ENCODE data around the gene HMGN1.

Gene HMGN1

DNA sequence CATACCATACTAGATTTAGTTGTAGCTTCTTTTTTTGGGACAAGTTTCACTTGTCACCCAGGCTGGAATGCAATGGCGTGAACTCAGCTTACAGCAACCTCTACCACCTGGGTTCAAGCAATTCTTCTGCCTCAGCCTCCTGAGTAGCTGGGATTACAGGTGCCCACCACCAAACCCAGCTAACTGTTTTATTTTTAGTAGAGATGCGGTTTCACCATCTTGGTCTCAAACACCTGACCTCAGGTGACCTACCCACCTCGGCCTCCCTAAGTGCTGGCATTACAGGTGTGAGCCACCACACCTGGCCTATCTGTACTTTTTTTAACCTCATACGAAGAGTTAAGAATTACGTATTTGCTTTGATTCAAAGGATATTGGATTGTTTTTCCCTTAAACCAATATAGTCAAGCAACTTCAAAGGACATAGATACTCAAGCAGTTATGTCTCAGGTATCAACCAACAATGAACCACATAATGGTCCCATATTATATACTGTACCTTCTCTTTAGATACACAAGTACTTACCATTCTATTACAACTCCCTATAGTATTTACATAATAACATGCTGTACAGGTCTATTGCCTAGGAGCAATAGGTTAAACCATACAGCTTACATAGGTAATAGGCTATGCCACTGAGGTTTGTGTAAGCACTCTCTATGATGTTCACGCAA lies 7.5 kb downstream of the HMGN1 start:
- Histone ChIP-seq H4K20me1 (ENCODE audit: insufficient read depth, low read length, poor library complexity, severe bottlenecking) (peaks cover 34% of the 10 kb centered on the region), H3K9ac (ENCODE audit: low read depth, low read length, poor library complexity, severe bottlenecking) (no peak overlapping the region), H3K9me2 (replicated peaks; ENCODE audit: low read depth, low read length) (no peaks in the 10 kb centered on the region), H3K27me3 (ENCODE audit: insufficient read depth, low read length, poor library complexity, severe bottlenecking) (no peaks in the 10 kb centered on the region), H3K4me2 (ENCODE audit: low read depth, low read length, poor library complexity, severe bottlenecking) (no peak overlapping the region), H3K4me1 (ENCODE audit: insufficient read depth, low read length, poor library complexity, severe bottlenecking) (peaks cover 21% of the 10 kb centered on the region), H3K4me3 (ENCODE audit: low read length, poor library complexity, severe bottlenecking) (no peak overlapping the region), H3K79me2 (ENCODE audit: insufficient read depth, low read length) (peaks cover 34% of the 10 kb centered on the region), H3F3A (ENCODE audit: low read depth) (no peaks in the 10 kb centered on the region), H3K9me3 (ENCODE audit: insufficient read depth, low read depth, low read length) (no peaks in the 10 kb centered on the region), H2AFZ (ENCODE audit: low read length) (no peak overlapping the region), H3K36me3 (ENCODE audit: insufficient read depth, low read length) (peaks cover 46% of the 10 kb centered on the region)
- no peak for TF ChIP-seq EZH2phosphoT487 (IDR thresholded peaks at IDR 0.05; ENCODE audit: borderline replicate concordance)
- TF ChIP-seq, protein P1, sequence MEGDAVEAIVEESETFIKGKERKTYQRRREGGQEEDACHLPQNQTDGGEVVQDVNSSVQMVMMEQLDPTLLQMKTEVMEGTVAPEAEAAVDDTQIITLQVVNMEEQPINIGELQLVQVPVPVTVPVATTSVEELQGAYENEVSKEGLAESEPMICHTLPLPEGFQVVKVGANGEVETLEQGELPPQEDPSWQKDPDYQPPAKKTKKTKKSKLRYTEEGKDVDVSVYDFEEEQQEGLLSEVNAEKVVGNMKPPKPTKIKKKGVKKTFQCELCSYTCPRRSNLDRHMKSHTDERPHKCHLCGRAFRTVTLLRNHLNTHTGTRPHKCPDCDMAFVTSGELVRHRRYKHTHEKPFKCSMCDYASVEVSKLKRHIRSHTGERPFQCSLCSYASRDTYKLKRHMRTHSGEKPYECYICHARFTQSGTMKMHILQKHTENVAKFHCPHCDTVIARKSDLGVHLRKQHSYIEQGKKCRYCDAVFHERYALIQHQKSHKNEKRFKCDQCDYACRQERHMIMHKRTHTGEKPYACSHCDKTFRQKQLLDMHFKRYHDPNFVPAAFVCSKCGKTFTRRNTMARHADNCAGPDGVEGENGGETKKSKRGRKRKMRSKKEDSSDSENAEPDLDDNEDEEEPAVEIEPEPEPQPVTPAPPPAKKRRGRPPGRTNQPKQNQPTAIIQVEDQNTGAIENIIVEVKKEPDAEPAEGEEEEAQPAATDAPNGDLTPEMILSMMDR (conservative IDR thresholded peaks at IDR 0.05; ENCODE audit: low read length) = no peak

DNA sequence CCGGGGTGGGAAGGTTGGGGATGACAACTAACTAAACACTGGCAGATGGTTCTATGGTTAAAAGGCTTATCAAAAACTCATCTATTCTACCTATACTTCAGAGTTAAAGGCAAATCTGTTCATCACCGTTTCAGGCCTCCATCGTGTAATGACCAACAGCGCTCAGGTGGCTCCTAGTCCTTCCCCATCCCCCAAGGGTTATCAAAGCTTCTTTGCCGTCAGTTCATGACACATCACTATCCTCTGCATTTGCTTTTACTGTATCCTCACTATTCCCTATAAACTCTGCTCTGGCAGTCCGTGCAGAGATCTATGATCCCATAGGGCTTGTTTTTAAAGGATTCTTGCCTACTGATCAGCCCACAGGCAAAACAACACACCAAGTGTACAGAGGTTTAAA lies 8.2 kb downstream of the HMGN1 start:
- Histone ChIP-seq H3K9ac (ENCODE audit: low read depth, low read length, poor library complexity, severe bottlenecking) (no peak overlapping the region), H3K4me3 (ENCODE audit: low read length, poor library complexity, severe bottlenecking) (no peak overlapping the region), H2AFZ (ENCODE audit: low read length) (no peak overlapping the region), H3K9me3 (ENCODE audit: insufficient read depth, low read depth, low read length) (no peaks in the 10 kb centered on the region), H3K27me3 (ENCODE audit: insufficient read depth, low read length, poor library complexity, severe bottlenecking) (no peaks in the 10 kb centered on the region), H4K20me1 (ENCODE audit: insufficient read depth, low read length, poor library complexity, severe bottlenecking) (peaks cover 27% of the 10 kb centered on the region), H3K36me3 (ENCODE audit: insufficient read depth, low read length) (peaks cover 42% of the 10 kb centered on the region), H3F3A (ENCODE audit: low read depth) (no peaks in the 10 kb centered on the region), H3K4me2 (ENCODE audit: low read depth, low read length, poor library complexity, severe bottlenecking) (no peak overlapping the region), H3K9me2 (replicated peaks; ENCODE audit: low read depth, low read length) (no peaks in the 10 kb centered on the region), H3K79me2 (ENCODE audit: insufficient read depth, low read length) (peaks cover 27% of the 10 kb centered on the region), H3K4me1 (ENCODE audit: insufficient read depth, low read length, poor library complexity, severe bottlenecking) (peaks cover 14% of the 10 kb centered on the region)
- TF ChIP-seq, protein P1 (conservative IDR thresholded peaks at IDR 0.05; ENCODE audit: low read length) = no peak
- no peak for TF ChIP-seq EZH2phosphoT487 (IDR thresholded peaks at IDR 0.05; ENCODE audit: borderline replicate concordance)

DNA sequence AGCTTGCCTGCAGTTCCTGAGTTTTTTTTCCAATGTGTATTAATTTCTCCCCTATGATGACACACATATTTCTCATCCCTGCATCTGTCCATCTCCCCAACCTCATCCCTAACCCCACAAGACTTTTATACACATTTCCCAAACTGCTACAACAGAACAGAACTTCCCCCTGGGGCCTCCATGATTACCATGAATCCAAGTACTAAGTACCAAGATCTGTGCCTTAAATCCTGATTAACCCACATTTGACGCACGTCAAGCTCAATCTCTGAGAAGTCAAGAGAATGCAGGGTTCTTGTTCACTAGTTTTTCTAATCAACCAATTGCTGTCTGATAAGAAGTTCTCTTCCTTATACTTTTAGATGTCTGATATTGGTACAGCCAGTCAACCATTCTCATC lies 9.7 kb downstream of the HMGN1 start:
- Histone ChIP-seq H3K79me2 (ENCODE audit: insufficient read depth, low read length) (peaks cover 12% of the 10 kb centered on the region), H3K27me3 (ENCODE audit: insufficient read depth, low read length, poor library complexity, severe bottlenecking) (no peaks in the 10 kb centered on the region), H4K20me1 (ENCODE audit: insufficient read depth, low read length, poor library complexity, severe bottlenecking) (peaks cover 13% of the 10 kb centered on the region), H2AFZ (ENCODE audit: low read length) (no peak overlapping the region), H3K36me3 (ENCODE audit: insufficient read depth, low read length) (peaks cover 27% of the 10 kb centered on the region), H3K4me3 (ENCODE audit: low read length, poor library complexity, severe bottlenecking) (no peak overlapping the region), H3K9ac (ENCODE audit: low read depth, low read length, poor library complexity, severe bottlenecking) (no peak overlapping the region), H3K4me2 (ENCODE audit: low read depth, low read length, poor library complexity, severe bottlenecking) (no peak overlapping the region), H3K9me3 (ENCODE audit: insufficient read depth, low read depth, low read length) (no peaks in the 10 kb centered on the region), H3K4me1 (ENCODE audit: insufficient read depth, low read length, poor library complexity, severe bottlenecking) (no peaks in the 10 kb centered on the region), H3K9me2 (replicated peaks; ENCODE audit: low read depth, low read length) (no peaks in the 10 kb centered on the region), H3F3A (ENCODE audit: low read depth) (no peaks in the 10 kb centered on the region)
- TF ChIP-seq EZH2phosphoT487 (IDR thresholded peaks at IDR 0.05; ENCODE audit: borderline replicate concordance) = no peak
- TF ChIP-seq, protein P1 (conservative IDR thresholded peaks at IDR 0.05; ENCODE audit: low read length) = no peak

Measured in Loucy (cell line).